ENCODE measurements around the gene ONECUT1. TPM values are rescaled to one million over a fixed set of nuclear protein-coding genes. Genes with fewer than 3 reads are reported as not detected.

ONECUT1 gene
- total and polyA plus RNA-seq, 3 donors from 2014 or later, result 3.4 to 10.0 (median 3.6) TPM

DNA sequence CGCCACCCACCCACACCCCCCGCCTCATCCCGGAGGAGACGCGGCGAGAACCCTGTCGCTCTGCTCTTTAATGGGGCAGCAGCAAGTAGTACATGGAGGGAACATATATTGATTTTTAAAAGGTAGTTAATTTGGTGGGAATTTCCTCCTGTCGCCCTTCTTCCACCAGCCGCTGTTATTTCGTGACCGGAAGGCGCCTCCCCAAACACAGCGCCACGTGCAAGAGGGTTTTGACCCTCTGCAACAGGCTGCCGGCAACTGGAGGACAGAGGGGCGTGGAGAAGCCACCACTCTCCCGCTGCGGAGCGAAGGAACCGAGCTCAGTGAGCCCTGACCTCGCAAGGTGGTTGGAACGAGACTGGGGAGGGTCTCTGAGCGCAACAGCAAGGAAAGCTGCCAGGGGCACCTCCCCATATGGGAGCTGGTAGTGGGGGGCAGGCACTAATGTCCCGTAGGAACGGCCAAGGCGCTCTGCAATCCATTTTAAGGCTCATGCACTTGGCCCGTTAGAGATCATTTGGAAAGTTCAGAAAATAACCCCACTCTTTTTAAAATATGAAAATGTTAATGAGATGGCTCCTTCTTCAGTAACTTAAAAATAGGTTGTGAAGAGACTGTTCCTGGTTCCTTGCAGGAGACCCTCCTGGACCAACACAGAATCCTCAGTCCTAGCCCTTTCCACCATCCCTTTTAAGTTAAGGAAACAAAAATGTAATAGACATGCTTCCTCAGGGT lies 4.3 kb downstream of the ONECUT1 start:
- Histone ChIP-seq H3K27me3 (peaks cover 11% of the 10 kb centered on the region), H3K4me3 (no peak overlapping the region), H3K4me1 (peaks cover 32% of the 10 kb centered on the region), H3K27ac (no peak overlapping the region), H3K36me3 (ENCODE audit: low read depth, missing control alignments) (no peaks in the 10 kb centered on the region), H3K9me3 (no peaks in the 10 kb centered on the region)
- DNase-seq, result no peak
- intact Hi-C loops (cut with DNase I; ENCODE audit: low total_unique reads), result no loop called here
- no peak for TF ChIP-seq POLR2A (IDR thresholded peaks at IDR 0.05)
- TF ChIP-seq CTCF (IDR thresholded peaks at IDR 0.05), result no peak
- 4% methylated on average over 21 to 27 of the region's 27 CpGs for WGBS, 2 donors

GRCh38 chr15:52784799-52785671 lies 5.1 kb downstream of the ONECUT1 start:
- Histone ChIP-seq H3K9me3 (no peaks in the 10 kb centered on the region), H3K4me3 (no peak overlapping the region), H3K36me3 (ENCODE audit: low read depth, missing control alignments) (no peaks in the 10 kb centered on the region), H3K27ac (no peak overlapping the region), H3K27me3 (peaks cover 11% of the 10 kb centered on the region), H3K4me1 (peaks cover 30% of the 10 kb centered on the region)
- intact Hi-C loops (cut with DNase I; ENCODE audit: low total_unique reads), result no loop called here
- no peak for DNase-seq
- TF ChIP-seq POLR2A (IDR thresholded peaks at IDR 0.05) (no peak), CTCF (IDR thresholded peaks at IDR 0.05) (no peak)
- WGBS, 2 donors, result 2 to 4% methylated on average over 7 to 63 of the region's 64 CpGs

DNA sequence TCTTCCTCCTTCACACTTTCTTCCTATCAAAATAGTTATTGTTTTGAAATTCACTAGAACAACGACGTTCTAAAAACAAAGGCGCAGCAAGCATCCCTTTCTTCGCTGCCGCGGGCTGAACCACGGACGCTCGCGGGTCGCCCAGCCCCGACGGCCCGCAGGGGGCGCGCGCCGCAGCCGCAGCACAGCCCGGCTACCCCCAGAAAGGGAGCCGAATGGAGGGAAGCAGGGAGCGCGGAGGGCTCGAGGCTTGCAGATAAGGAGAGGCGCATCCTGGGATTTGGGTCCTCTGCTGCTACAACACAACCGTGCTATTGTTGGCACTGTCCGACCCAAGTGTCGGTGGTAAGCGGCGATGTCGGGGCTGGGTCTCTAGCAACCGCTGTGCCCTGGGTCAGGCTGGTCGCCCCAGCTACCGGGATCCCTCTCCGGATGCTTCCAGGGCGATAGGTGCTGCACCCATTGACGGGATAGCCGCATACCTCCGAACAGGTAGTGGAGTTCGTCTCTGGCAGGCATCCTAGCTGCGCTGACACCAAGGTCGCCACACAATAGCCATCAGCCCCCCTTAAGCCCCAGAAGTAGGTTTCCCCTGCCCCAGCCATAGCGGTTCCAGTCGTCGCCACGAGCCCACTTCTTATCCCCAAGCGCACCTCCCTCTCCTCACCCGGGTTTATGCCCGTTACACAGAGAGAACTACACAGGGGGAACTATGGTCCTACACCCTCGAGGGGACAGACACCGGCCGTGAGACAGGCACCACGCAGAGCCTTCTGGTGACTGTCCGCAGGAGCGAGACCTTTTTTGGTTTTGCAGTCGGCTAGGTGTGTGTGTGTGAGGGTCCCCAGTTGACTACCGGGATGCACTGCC lies 6.0 kb downstream of the ONECUT1 start:
- Histone ChIP-seq H3K9me3 (no peaks in the 10 kb centered on the region), H3K27ac (no peak overlapping the region), H3K27me3 (peaks cover 11% of the 10 kb centered on the region), H3K4me3 (no peak overlapping the region), H3K4me1 (peaks cover 30% of the 10 kb centered on the region), H3K36me3 (ENCODE audit: low read depth, missing control alignments) (no peaks in the 10 kb centered on the region)
- peak in 2 of 3 experiments; percentile 24 for TF ChIP-seq CTCF (IDR thresholded peaks at IDR 0.05)
- TF ChIP-seq POLR2A (IDR thresholded peaks at IDR 0.05), result no peak
- 2 to 3% methylated on average over 41 to 57 of the region's 57 CpGs for WGBS, 2 donors
- intact Hi-C loops (cut with DNase I; ENCODE audit: low total_unique reads), result no loop called here
- no peak for DNase-seq

- DNase-seq, result no peak
- Histone ChIP-seq H3K36me3 (ENCODE audit: low read depth, missing control alignments) (no peaks in the 10 kb centered on the region), H3K9me3 (no peaks in the 10 kb centered on the region), H3K27ac (no peak overlapping the region), H3K4me3 (no peak overlapping the region), H3K27me3 (peaks cover 11% of the 10 kb centered on the region), H3K4me1 (peaks cover 23% of the 10 kb centered on the region)
- WGBS, 2 donors, result 9% methylated on average over 34 of the region's 34 CpGs
- intact Hi-C loops (cut with DNase I; ENCODE audit: low total_unique reads), result no loop called here
- TF ChIP-seq CTCF (IDR thresholded peaks at IDR 0.05) (no peak), POLR2A (IDR thresholded peaks at IDR 0.05) (no peak)
Observed at GRCh38 chr15:52783191-52783829, 6.8 kb downstream of the ONECUT1 start.
